ENCODE data around the gene CACNA1H. TPM values are rescaled to one million over a fixed set of nuclear protein-coding genes. Genes with fewer than 3 reads are reported as not detected.

Gene CACNA1H
- total RNA-seq = under 1 TPM; 0.48 to 0.79 TPM

DNA sequence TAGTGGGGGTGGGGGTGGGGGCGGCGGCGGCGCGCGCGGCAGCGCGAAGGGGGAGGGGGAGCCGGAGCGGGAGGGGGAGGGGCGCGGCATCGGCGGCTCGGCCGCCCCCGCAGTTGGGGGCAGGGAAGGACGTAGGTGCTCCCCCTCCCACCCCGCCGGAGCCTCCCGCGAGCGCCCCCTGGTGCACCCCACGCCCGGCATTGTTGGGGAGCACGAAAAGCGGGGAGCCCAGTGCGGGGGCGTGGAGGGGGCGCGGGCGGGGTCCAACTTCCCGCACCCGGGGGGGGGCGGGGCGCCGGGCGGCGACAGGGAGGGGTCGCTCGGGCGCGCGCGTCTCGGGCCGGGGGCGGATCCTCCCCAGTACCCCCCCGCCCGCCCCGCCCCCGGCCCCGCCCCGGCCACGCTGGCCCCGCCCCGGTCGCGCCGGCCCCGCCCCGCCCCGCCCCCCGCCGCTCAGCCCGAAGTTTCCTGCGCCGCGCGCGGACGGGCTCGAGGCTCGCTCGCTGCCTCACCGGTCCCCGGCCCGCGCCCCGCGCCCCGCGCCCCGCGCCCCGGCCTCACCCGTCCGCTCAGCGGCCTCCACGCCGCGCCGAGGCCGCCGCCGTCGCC, at the start of gene CACNA1H:
Gene CACNA1H (plus strand): TSS at position 456 of the 609 bp plus-strand sequence. CDS start 632 bp downstream, outside the sequence.
- Mint-ChIP-seq H3K27ac (no peak within 1 kb of the TSS), H3K27me3 (ENCODE audit: low read depth) (peaks cover 7% of the 10 kb centered on the region), H3K36me3 (ENCODE audit: insufficient read depth in 2 of 2) (no peaks in the 10 kb centered on the region), H3K9me3 (no peaks in the 10 kb centered on the region), H3K4me3 (peak within 1 kb of the TSS; percentile 58 to 75), H3K4me1 (ENCODE audit: low read depth) (peaks cover 5% of the 10 kb centered on the region)
- ATAC-seq (replicated peaks in 1 of 2) (peak; percentile 72 to 78), DNase-seq (peak; percentile 57 to 62)

- no peak overlapping the region for H3K4me3 Mint-ChIP-seq
- no peaks in the 10 kb centered on the region for H3K27me3 Mint-ChIP-seq (ENCODE audit: low read depth)
- H3K4me1 Mint-ChIP-seq (ENCODE audit: low read depth) = no peaks in the 10 kb centered on the region
- no peak overlapping the region for H3K27ac Mint-ChIP-seq
- DNase-seq = no peak
- H3K9me3 Mint-ChIP-seq = no peaks in the 10 kb centered on the region
- ATAC-seq (replicated peaks in 1 of 2) = no peak
- H3K36me3 Mint-ChIP-seq (ENCODE audit: insufficient read depth in 2 of 2) = no peaks in the 10 kb centered on the region
These were observed 49.3 kb upstream of the CACNA1H start for GRCh38 chr16:1103636-1103980.

GRCh38 chr16:1105888-1106620, 46.9 kb upstream of the CACNA1H start:
- Mint-ChIP-seq H3K27me3 (ENCODE audit: low read depth) (no peaks in the 10 kb centered on the region), H3K4me1 (ENCODE audit: low read depth) (no peaks in the 10 kb centered on the region), H3K36me3 (ENCODE audit: insufficient read depth in 2 of 2) (no peaks in the 10 kb centered on the region), H3K9me3 (no peaks in the 10 kb centered on the region), H3K27ac (no peak overlapping the region), H3K4me3 (no peak overlapping the region)
- ATAC-seq (replicated peaks in 1 of 2) = peak; percentile 69 to 81
- DNase-seq = peak; percentile 64 to 65

DNA sequence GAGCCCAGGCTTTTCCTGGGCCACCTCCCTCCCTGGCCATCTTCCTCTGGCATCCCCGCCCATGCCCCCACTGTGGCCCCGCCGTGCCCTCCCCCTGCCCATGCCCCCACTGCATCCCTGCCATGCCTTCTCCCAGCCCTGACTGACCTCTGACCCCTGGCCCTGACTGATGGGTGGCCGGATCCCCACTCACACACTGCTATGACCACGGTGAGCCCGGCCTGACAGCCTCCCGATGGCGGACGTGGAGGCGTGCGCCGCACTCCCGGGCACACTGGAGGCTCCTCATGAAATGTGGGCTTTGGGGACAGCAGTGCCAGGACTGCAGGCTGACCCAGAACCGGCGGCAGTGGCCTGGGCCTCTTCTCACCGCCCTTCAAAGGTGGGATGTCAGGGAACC, 46.2 kb upstream of the CACNA1H start:
- Mint-ChIP-seq H3K27ac (no peak overlapping the region), H3K9me3 (no peaks in the 10 kb centered on the region), H3K36me3 (ENCODE audit: insufficient read depth in 2 of 2) (no peaks in the 10 kb centered on the region), H3K27me3 (ENCODE audit: low read depth) (no peaks in the 10 kb centered on the region), H3K4me1 (ENCODE audit: low read depth) (no peaks in the 10 kb centered on the region), H3K4me3 (no peak overlapping the region)
- DNase-seq (no peak), ATAC-seq (replicated peaks in 1 of 2) (no peak)

- H3K4me1 Mint-ChIP-seq (ENCODE audit: low read depth) = no peaks in the 10 kb centered on the region
- no peaks in the 10 kb centered on the region for H3K36me3 Mint-ChIP-seq (ENCODE audit: insufficient read depth in 2 of 2)
- ATAC-seq (replicated peaks in 1 of 2) (no peak), DNase-seq (no peak)
- no peak overlapping the region for H3K27ac Mint-ChIP-seq
- H3K4me3 Mint-ChIP-seq = no peak overlapping the region
- no peaks in the 10 kb centered on the region for H3K9me3 Mint-ChIP-seq
- no peaks in the 10 kb centered on the region for H3K27me3 Mint-ChIP-seq (ENCODE audit: low read depth)
These were observed 45.8 kb upstream of the CACNA1H start for GRCh38 chr16:1107141-1107540.

- no peaks in the 10 kb centered on the region for H3K9me3 Mint-ChIP-seq
- no peak for ATAC-seq (replicated peaks in 1 of 2)
- H3K4me1 Mint-ChIP-seq (ENCODE audit: low read depth) = no peaks in the 10 kb centered on the region
These were observed 45.2 kb upstream of the CACNA1H start for GRCh38 chr16:1107731-1108130.

DNA sequence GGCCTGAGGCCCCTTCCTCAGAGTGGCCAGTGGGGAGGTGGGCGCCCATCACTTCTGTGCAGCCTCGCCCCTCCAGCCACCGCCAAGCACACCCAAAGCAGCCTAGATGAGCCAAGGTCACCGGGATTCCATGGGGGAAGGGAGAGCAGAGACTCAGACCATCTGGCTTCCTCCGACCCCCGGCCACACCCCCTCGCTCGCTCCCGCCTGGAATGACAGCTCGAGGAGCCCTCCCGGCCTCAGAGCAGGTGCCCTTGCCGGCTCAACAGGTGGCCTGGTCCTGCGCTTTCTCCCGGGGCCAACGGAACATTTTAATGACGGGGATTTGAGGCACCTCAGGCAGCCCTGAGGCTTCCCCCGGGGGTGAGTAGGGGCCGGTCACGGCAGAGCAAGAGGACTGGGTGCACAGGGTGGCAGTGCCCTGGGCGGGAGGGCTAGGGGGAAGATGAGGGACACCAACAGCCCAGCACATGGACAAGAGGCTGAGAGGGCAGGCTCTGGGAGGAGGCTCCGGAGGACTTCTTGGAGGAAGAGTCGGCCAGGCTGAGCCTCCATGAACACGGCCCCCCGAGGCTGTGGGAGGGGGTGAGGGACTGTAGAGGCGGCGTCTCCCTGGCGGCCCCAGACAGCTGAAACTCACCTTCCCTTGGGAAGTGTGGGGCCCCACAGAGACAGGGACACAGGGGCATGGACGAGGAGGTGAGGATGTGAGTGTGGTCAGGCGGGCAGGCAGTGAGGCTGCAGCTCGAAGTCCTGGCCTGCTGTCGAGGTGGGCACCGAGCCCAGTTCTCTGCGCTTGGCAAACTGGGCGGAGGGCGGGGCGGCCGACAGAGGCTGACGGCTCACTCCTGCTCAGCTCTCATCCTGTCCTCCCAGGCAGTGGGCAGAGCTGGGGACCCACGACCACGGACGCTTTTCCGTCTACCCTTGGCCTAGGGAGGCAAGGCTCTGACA, 44.3 kb upstream of the CACNA1H start:
- H3K4me3 Mint-ChIP-seq = no peak overlapping the region
- no peaks in the 10 kb centered on the region for H3K36me3 Mint-ChIP-seq (ENCODE audit: insufficient read depth in 2 of 2)
- no peaks in the 10 kb centered on the region for H3K4me1 Mint-ChIP-seq (ENCODE audit: low read depth)
- ATAC-seq (replicated peaks in 1 of 2) (no peak), DNase-seq (no peak)
- H3K9me3 Mint-ChIP-seq = no peaks in the 10 kb centered on the region
- H3K27ac Mint-ChIP-seq = no peak overlapping the region
- no peaks in the 10 kb centered on the region for H3K27me3 Mint-ChIP-seq (ENCODE audit: low read depth)

More at GRCh38 chr16:1107731-1108130, 45.2 kb upstream of the CACNA1H start:
- no peaks in the 10 kb centered on the region for H3K27me3 Mint-ChIP-seq (ENCODE audit: low read depth)
- no peak overlapping the region for H3K27ac Mint-ChIP-seq
- no peak for DNase-seq
- no peak overlapping the region for H3K4me3 Mint-ChIP-seq
- no peaks in the 10 kb centered on the region for H3K36me3 Mint-ChIP-seq (ENCODE audit: insufficient read depth in 2 of 2)

- Mint-ChIP-seq H3K27ac (no peak overlapping the region), H3K27me3 (ENCODE audit: low read depth) (no peaks in the 10 kb centered on the region), H3K4me1 (ENCODE audit: low read depth) (no peaks in the 10 kb centered on the region), H3K36me3 (ENCODE audit: insufficient read depth in 2 of 2) (no peaks in the 10 kb centered on the region), H3K9me3 (no peaks in the 10 kb centered on the region), H3K4me3 (no peak overlapping the region)
- DNase-seq (no peak), ATAC-seq (replicated peaks in 1 of 2) (no peak)
These were observed 43.3 kb upstream of the CACNA1H start for GRCh38 chr16:1109648-1110047.

DNA sequence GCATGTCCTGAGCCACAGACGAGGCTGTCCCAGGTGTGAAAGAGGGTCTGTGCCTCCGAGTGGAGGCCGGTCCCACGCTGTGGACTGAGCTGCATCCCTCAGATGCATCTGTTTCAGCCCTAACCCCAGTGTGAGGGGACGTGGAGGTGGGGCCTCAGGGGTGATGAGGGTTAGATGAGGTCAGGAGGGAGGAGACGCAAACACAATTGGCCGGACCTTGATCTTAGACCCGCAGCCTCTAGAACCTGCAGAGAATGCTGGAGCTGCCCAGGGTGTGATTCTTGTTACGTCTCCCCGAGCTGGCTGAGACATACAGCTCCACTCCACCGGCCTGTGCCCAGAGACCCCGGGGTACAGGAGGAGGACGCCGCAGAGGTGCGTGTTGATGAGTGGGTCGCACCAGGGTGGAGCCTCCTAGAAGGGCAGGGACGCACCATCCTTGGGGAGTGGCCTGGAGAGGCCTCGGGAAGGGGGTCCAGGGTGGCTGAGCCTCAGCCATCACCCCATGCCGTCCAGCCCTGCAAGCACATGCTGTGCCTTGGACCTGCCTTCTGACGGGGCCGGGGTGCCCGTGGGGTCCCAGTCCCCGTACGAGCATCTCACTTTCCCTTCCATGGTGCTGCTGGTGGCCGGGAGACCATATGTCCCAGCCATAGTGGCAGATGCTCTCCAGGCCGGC, 40.3 kb upstream of the CACNA1H start:
- DNase-seq = no peak
- H3K36me3 Mint-ChIP-seq (ENCODE audit: insufficient read depth in 2 of 2) = no peaks in the 10 kb centered on the region
- H3K4me1 Mint-ChIP-seq (ENCODE audit: low read depth) = no peaks in the 10 kb centered on the region
- no peak overlapping the region for H3K27ac Mint-ChIP-seq
- no peaks in the 10 kb centered on the region for H3K27me3 Mint-ChIP-seq (ENCODE audit: low read depth)
- H3K4me3 Mint-ChIP-seq = no peak overlapping the region
- no peaks in the 10 kb centered on the region for H3K9me3 Mint-ChIP-seq
- no peak for ATAC-seq (replicated peaks in 1 of 2)

GRCh38 chr16:1113489-1113888, 39.4 kb upstream of the CACNA1H start:
- no peak overlapping the region for H3K4me3 Mint-ChIP-seq
- ATAC-seq (replicated peaks in 1 of 2) = no peak

DNA sequence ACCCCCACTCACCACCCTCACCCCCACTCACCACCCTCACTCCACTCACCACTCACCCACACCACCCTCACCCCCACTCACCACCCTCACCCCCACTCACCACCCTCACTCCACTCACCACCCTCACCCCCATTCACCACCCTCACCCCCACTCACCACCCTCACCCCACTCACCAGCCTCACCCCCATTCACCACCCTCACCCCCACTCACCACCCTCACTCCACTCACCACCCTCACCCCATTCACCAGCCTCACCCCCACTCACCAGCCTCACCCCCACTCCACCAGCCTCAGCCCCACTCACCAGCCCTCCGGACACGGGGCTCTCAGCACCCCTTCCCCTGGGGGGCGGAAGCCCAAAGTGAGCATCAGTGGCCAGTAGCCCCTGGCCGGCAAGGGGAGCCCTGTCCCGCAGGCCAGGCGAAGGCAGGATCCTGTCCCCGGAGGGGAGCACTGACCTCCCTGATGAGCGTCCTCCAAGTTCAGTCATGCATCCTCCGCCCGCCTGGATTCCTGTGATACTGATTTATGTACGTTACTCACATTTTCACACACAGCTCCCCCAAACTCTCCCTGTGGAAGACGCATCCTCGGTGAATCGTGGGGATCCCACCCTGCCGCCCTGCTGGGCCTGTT, 38.9 kb upstream of the CACNA1H start:
- no peaks in the 10 kb centered on the region for H3K4me1 Mint-ChIP-seq (ENCODE audit: low read depth)
- H3K4me3 Mint-ChIP-seq = no peak overlapping the region
- H3K27me3 Mint-ChIP-seq (ENCODE audit: low read depth) = no peaks in the 10 kb centered on the region
- DNase-seq (no peak), ATAC-seq (replicated peaks in 1 of 2) (no peak)
- H3K27ac Mint-ChIP-seq = no peak overlapping the region
- H3K9me3 Mint-ChIP-seq = no peaks in the 10 kb centered on the region
- H3K36me3 Mint-ChIP-seq (ENCODE audit: insufficient read depth in 2 of 2) = no peaks in the 10 kb centered on the region

More at GRCh38 chr16:1113489-1113888, 39.4 kb upstream of the CACNA1H start:
- Mint-ChIP-seq H3K27me3 (ENCODE audit: low read depth) (no peaks in the 10 kb centered on the region), H3K36me3 (ENCODE audit: insufficient read depth in 2 of 2) (no peaks in the 10 kb centered on the region), H3K9me3 (no peaks in the 10 kb centered on the region), H3K27ac (no peak overlapping the region), H3K4me1 (ENCODE audit: low read depth) (no peaks in the 10 kb centered on the region)
- DNase-seq = no peak

GRCh38 chr16:1116693-1117077, 36.2 kb upstream of the CACNA1H start:
- H3K9me3 Mint-ChIP-seq = no peaks in the 10 kb centered on the region
- no peaks in the 10 kb centered on the region for H3K4me1 Mint-ChIP-seq (ENCODE audit: low read depth)
- H3K27ac Mint-ChIP-seq = no peak overlapping the region

More at GRCh38 chr16:1116693-1117077, 36.2 kb upstream of the CACNA1H start:
- Mint-ChIP-seq H3K4me3 (no peak overlapping the region), H3K27me3 (ENCODE audit: low read depth) (no peaks in the 10 kb centered on the region), H3K36me3 (ENCODE audit: insufficient read depth in 2 of 2) (no peaks in the 10 kb centered on the region)
- DNase-seq (no peak), ATAC-seq (replicated peaks in 1 of 2) (no peak)
